ENCODE data around the gene TMEM45A.

GRCh38 chr3:100503448-100503847 is 11.0 kb downstream of the TMEM45A start:
- TF ChIP-seq EZH2phosphoT487 (IDR thresholded peaks at IDR 0.05; ENCODE audit: insufficient read depth, low read depth) (no peak), EZH2 (IDR thresholded peaks at IDR 0.05; ENCODE audit: insufficient read depth, poor library complexity, severe bottlenecking) (no peak)
